HUES48 (cell line): Measurements from ENCODE around the gene ENPP6.

Source experiments
- H3K27ac ChIP-seq: one replicate; pipeline ENCODE4 v1.7.0; 2013; ENCODE audit warnings: low read depth, low read length, inconsistent platforms
- H3K27me3 ChIP-seq: 2 replicates; pipeline ENCODE4 v1.6.1; 2013; ENCODE audit warnings: mild to moderate bottlenecking, low read length; ENCODE audit not compliant: control insufficient read depth, insufficient read depth
- H3K36me3 ChIP-seq: 2 replicates; pipeline ENCODE4 v1.6.1; 2013; ENCODE audit warnings: low read length; ENCODE audit not compliant: control insufficient read depth, insufficient read depth
- H3K4me1 ChIP-seq: 2 replicates; pipeline ENCODE4 v1.6.1; 2013; ENCODE audit warnings: mild to moderate bottlenecking, low read length; ENCODE audit not compliant: control insufficient read depth, insufficient read depth
- H3K4me3 ChIP-seq: 2 replicates; pipeline ENCODE4 v1.5.1; 2013; ENCODE audit warnings: mild to moderate bottlenecking, low read depth, low read length
- H3K9ac ChIP-seq: 2 replicates; pipeline ENCODE4 v1.6.1; 2013; ENCODE audit warnings: mild to moderate bottlenecking, low read depth, low read length, moderate library complexity
- H3K9me3 ChIP-seq: 2 replicates; pipeline ENCODE4 v1.6.1; 2013; ENCODE audit warnings: low read length; ENCODE audit not compliant: control insufficient read depth, insufficient read depth

Gene ENPP6

DNA sequence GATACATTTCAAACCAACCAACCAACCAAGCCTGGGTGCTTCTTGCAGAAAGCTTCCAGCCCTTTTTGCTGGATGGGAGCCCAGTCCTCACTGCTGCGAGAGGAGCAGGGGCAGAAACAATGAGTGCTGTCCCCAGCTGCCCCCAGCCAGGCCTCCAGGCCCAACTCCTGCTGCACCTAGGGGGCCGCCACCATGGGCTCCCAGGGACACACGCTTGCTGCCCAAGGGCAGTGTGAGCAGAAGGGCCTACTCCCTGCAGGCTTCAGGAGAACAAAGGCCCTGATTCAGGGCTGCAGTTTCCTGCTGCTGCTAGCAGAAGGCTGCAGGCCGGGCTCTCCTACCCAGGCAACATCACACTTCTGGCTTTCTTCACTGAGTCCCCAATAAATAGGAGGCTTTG, 37.7 kb upstream of the ENPP6 start:
- H3K27me3 ChIP-seq, result no peaks in the 10 kb centered on the region
- H3K9ac ChIP-seq, result no peak overlapping the region
- H3K36me3 ChIP-seq, result no peaks in the 10 kb centered on the region
- peaks cover 5% of the 10 kb centered on the region for H3K4me1 ChIP-seq
- H3K27ac ChIP-seq, result no peak overlapping the region
- peaks cover 10% of the 10 kb centered on the region for H3K9me3 ChIP-seq
- H3K4me3 ChIP-seq, result no peak overlapping the region

DNA sequence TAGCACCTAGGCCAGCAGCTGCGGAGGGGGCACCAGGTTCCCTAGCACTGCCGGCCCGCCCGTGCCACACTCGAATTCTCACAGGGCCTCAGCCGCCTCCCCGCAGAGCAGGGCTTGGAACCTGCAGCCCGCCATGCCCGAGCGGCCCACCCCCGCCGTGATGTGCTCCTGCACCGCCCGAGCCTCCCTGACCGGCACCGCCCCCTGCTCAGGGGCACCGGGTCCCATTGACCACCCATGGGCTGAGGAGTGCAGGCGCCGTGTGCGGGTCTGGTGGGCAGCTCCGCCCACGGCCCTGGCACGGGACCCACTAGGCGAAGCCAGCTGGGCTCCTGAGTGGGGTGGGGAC, 35.4 kb upstream of the ENPP6 start:
- no peaks in the 10 kb centered on the region for H3K4me1 ChIP-seq
- no peaks in the 10 kb centered on the region for H3K36me3 ChIP-seq
- H3K4me3 ChIP-seq, result no peak overlapping the region
- no peak overlapping the region for H3K9ac ChIP-seq
- no peak overlapping the region for H3K27ac ChIP-seq
- H3K27me3 ChIP-seq, result no peaks in the 10 kb centered on the region
- H3K9me3 ChIP-seq, result peaks cover 10% of the 10 kb centered on the region

DNA sequence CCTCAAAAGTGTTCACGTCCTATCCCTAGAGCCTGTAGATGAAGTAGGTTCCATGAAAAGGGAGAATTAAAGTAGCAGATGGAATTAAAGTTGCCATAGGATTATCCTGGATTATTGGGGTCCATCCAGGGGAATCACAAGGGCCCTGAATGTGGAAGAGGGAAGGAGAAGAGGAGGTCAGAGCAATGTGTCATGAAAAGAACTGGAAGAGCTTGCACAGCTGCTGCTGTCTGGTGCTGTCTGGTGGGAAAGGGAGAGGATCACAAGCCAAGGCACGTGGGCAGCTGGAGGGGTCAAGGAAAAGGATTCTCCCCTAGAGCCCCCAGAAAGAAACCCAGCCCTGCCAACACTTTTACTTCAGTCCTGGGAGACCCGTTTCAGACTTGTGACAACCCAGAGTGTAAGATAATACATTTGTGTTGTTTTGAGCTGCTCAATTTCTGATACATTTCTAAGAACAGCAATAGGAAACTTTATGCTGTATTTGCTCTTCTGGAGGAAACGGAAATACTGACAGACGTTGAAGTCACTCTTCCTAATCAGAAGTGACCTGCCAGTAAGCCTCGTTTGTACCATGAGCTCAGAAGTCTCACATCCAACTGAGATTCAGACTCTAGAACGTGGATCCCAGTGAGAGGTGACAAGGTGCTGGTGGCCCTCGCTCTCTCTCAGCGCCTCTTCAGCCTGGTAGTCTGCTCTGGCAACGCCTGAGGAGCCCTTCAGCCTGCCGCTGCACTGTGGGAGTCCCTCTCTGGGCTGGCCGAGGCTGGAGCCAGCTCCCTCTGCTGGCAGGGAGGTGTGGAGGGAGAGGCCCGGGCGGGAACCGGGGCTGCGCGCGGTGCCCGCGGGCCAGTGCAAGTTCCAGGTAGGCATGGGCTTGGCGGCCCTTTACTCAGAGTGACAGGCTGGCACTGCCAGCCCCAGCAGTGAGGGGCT, 34.7 kb upstream of the ENPP6 start:
- H3K36me3 ChIP-seq, result no peaks in the 10 kb centered on the region
- no peaks in the 10 kb centered on the region for H3K27me3 ChIP-seq
- H3K9ac ChIP-seq, result no peak overlapping the region
- H3K27ac ChIP-seq, result no peak overlapping the region
- H3K4me3 ChIP-seq, result no peak overlapping the region
- H3K9me3 ChIP-seq, result peaks cover 10% of the 10 kb centered on the region
- no peaks in the 10 kb centered on the region for H3K4me1 ChIP-seq

DNA sequence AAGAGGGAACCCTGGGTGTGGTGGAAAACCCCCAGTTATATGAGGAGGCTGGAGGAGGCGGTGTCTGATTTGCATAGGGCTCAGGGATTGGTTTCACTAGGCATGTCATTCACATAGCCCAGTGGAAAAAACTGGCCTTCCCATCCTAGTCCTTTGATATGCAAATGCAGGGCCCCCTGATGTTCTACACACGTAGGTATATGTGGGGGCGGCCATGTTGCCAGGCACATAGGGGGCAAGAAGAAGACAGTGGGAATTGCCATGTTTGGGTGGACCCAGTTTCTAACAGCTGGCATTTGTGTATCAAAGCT, 34.0 kb upstream of the ENPP6 start:
- Histone ChIP-seq H3K4me3 (no peak overlapping the region), H3K9me3 (peaks cover 10% of the 10 kb centered on the region), H3K27ac (no peak overlapping the region), H3K27me3 (no peaks in the 10 kb centered on the region), H3K9ac (no peak overlapping the region), H3K4me1 (no peaks in the 10 kb centered on the region), H3K36me3 (no peaks in the 10 kb centered on the region)

DNA sequence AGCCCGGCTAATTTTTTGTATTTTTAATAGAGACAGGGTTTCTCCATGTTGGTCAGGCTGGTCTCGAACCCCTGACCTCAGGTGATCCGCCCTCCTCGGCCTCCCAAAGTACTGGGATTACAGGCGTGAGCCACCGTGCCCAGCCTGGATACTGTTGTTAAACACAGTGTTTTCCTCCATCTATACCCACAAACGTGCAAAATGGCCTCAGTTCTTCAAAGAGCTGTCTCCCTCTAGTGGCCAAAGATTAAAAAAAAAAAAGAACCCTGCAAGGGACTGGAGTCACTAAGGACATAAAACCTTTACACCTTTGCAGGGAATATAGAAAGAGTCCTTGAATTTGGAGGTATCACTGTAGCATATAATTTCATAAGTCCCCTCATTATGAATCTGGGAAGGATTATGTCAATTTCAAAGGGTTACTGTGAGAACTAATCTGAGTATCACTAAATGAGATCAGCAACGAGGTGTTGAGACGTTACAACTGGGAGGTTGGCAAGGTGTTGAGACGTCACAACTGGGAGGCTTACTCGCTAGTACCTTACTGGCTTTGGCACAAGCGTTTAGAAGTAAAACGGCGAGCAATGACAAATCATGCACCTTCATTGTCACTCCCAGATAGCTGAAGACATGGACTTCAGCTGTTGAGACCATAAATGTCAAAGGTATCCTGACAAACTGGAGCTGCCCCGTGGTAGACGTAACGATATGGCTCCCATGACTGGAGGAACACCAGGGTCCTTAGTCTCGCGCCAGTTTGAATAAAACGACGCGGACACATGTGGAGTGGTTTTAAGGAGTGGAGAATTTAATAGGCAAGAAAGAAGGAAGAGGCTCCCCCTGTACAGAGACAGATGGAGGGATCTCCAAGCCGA, 33.4 kb upstream of the ENPP6 start:
- no peak overlapping the region for H3K4me3 ChIP-seq
- H3K9me3 ChIP-seq, result peaks cover 10% of the 10 kb centered on the region
- H3K9ac ChIP-seq, result no peak overlapping the region
- no peaks in the 10 kb centered on the region for H3K36me3 ChIP-seq
- no peaks in the 10 kb centered on the region for H3K4me1 ChIP-seq
- no peaks in the 10 kb centered on the region for H3K27me3 ChIP-seq
- H3K27ac ChIP-seq, result no peak overlapping the region

DNA sequence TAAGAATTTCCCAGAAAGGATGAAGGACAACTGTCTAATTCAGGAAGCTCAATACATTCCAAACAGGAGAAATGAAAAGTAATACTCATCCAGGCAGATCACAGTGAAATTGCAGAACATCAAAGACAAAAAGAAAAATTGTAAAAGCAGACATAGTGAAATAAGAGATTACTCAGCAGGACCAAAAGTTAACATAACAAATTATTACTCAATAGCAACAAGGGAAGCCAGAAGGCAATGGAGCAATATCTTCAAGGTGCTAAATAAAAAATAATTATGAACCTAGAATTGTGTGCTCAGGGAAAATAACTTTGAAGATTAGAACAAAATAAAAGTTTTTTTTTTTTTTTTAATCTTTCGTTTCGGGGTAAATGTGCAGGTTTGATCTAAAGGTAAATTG, 30.5 kb upstream of the ENPP6 start:
- Histone ChIP-seq H3K9me3 (peaks cover 10% of the 10 kb centered on the region), H3K4me3 (no peak overlapping the region), H3K27ac (no peak overlapping the region), H3K4me1 (no peaks in the 10 kb centered on the region), H3K36me3 (no peaks in the 10 kb centered on the region), H3K9ac (no peak overlapping the region), H3K27me3 (no peaks in the 10 kb centered on the region)

DNA sequence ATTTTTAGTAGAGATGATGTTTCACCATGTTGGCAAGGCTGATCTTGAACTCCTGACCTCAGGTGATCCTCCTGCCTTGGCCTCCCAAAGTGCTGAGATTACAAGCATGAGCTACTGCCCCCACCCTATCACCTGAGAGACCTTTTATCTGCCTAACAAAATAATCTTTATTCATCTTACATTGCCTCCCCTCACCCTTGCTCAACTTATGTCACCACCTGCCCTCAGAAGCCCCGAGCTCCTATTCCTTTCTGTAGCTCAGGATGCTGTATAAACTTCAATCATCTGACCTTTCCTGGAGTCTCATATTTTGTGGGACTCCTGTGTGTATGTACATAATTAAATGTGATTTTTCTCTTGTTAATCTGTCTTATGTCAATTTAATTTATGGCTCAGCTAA, 29.7 kb upstream of the ENPP6 start:
- Histone ChIP-seq H3K4me3 (no peak overlapping the region), H3K9ac (no peak overlapping the region), H3K4me1 (no peaks in the 10 kb centered on the region), H3K9me3 (peaks cover 7% of the 10 kb centered on the region), H3K27me3 (no peaks in the 10 kb centered on the region), H3K27ac (no peak overlapping the region), H3K36me3 (no peaks in the 10 kb centered on the region)

DNA sequence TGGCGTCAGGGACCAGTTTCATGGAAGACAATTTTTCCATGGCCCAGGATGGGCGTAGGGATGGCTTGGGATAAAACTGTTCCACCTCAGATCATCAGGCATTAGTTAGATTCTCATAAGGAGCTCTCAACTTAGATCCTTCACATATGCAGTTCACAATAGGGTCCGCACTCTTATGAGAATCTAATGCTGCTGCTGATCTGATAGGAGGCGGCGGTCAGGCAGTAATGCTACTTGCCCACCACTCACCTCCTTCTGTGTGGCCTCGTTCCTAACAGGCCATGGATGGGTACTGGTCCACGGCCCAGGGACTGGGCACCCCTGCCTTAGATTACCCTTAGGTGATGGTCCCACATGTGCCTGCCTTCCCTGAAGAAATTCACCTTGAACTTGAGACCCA, 28.8 kb upstream of the ENPP6 start:
- H3K27ac ChIP-seq, result no peak overlapping the region
- H3K9ac ChIP-seq, result no peak overlapping the region
- no peaks in the 10 kb centered on the region for H3K4me1 ChIP-seq
- no peaks in the 10 kb centered on the region for H3K9me3 ChIP-seq
- H3K27me3 ChIP-seq, result no peaks in the 10 kb centered on the region
- no peaks in the 10 kb centered on the region for H3K36me3 ChIP-seq
- H3K4me3 ChIP-seq, result no peak overlapping the region

DNA sequence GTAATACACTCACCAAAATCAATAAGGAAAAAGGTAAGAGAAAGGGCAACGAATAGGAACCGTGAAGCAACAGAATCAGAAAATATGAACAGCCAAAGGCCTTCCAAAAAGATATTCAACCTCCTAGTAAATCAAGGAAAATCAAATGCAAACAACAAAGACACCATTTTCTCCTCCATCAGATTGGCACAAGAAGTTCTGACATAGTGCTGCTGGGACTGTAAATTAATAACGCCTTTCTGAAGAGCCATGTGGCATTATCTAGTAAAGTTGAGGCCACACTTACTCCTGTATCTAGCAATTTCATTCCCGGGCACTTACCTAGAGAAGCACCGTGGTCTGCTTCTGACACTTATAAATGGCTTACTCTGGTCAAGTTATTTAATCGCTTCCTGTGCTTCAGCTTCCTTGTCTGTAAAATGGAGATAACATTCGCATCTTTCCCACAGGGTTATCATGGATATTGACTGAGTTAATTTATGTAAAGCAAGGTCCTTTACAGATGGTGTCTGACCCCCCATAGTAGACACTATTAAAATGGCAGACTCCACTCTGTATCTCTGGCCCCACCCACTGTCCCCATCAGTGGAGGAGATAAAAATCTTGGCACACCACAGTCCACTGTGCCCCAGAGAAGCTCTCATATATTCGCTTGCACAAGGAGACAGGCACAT, 20.5 kb upstream of the ENPP6 start:
- Histone ChIP-seq H3K4me1 (no peaks in the 10 kb centered on the region), H3K4me3 (no peak overlapping the region), H3K27ac (no peak overlapping the region), H3K9me3 (no peaks in the 10 kb centered on the region), H3K27me3 (no peaks in the 10 kb centered on the region), H3K9ac (no peak overlapping the region), H3K36me3 (no peaks in the 10 kb centered on the region)

DNA sequence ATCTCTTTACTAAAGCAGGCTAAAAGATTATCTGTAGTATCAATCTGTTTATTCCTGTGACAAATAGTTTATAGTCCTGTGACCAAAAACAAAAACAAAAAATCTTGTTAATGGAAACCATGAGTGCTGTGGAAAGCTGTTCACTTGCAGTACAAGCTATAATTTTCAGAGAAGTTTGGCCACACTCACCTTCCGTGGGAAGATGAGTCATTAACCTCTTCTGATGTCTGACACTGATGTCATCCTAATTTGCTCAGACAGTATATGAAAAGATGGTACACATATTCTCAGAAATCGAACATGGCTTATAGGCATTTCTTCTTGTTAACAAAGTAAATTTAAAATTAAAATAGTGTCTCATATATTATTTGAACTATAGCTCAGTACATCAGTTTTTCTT, 19.9 kb upstream of the ENPP6 start:
- Histone ChIP-seq H3K9ac (no peak overlapping the region), H3K27ac (no peak overlapping the region), H3K4me3 (no peak overlapping the region), H3K27me3 (no peaks in the 10 kb centered on the region), H3K36me3 (no peaks in the 10 kb centered on the region), H3K4me1 (no peaks in the 10 kb centered on the region), H3K9me3 (no peaks in the 10 kb centered on the region)

DNA sequence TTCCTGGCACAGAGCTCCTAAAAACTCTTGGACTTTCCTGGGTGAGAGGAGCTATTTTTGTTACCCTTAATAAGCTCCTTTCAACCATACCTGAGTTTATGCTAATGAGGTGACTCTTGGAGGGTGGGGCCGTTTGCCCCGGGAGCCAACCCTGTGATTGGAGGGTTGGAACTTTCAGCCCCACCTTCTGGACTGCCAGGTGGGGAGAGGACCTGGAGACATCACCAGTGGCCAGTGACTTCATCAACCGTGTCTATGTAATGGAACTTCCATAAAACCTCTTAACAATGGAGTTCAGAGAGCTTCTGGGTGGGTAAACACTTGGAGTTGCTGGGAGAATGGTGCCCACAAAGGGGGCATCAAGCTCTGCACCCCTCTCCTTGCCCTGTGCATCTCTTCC, 17.9 kb upstream of the ENPP6 start:
- Histone ChIP-seq H3K9me3 (no peaks in the 10 kb centered on the region), H3K9ac (no peak overlapping the region), H3K36me3 (no peaks in the 10 kb centered on the region), H3K27ac (no peak overlapping the region), H3K27me3 (no peaks in the 10 kb centered on the region), H3K4me3 (no peak overlapping the region), H3K4me1 (no peaks in the 10 kb centered on the region)
